Measurements from ENCODE around the gene ETFB.
"Not testable (repeated sequence)": the region's sequence is repeated elsewhere in the genome, so short reads cannot be mapped to it uniquely, and the experiment has no call there.

The ETFB gene

GRCh38 chr19:51365965-51366388, at the start of gene ETFB:
Gene ETFB (minus strand): TSS chr19:51366388. CDS start chr19:51366326, 62 bp downstream.
- DNase-seq (ENCODE audit: low spot score), result no peak

- no peak for DNase-seq (ENCODE audit: low spot score)
These were observed 49.0 kb upstream of the ETFB start for GRCh38 chr19:51415187-51415586.

GRCh38 chr19:51410950-51411748, 45.0 kb upstream of the ETFB start:
- no peak for DNase-seq (ENCODE audit: low spot score)

- peak; percentile 53 for DNase-seq (ENCODE audit: low spot score)
These were observed 41.4 kb upstream of the ETFB start for GRCh38 chr19:51407511-51408131.

GRCh38 chr19:51402117-51402516, 35.9 kb upstream of the ETFB start:
- no peak for DNase-seq (ENCODE audit: low spot score)

GRCh38 chr19:51399936-51400335, 33.7 kb upstream of the ETFB start:
- not testable (repeated sequence) for DNase-seq (ENCODE audit: low spot score)

GRCh38 chr19:51399231-51399630, 33.0 kb upstream of the ETFB start:
- no peak for DNase-seq (ENCODE audit: low spot score)

GRCh38 chr19:51398096-51398704, 32.0 kb upstream of the ETFB start:
- peak; percentile 54 for DNase-seq (ENCODE audit: low spot score)

GRCh38 chr19:51397453-51397852, 31.3 kb upstream of the ETFB start:
- not testable (repeated sequence) for DNase-seq (ENCODE audit: low spot score)

- no peak for DNase-seq (ENCODE audit: low spot score)
These were observed 30.0 kb upstream of the ETFB start for GRCh38 chr19:51396175-51396574.

- peak; percentile 98 for DNase-seq (ENCODE audit: low spot score)
These were observed 28.1 kb upstream of the ETFB start for GRCh38 chr19:51394050-51394836.

- no peak for DNase-seq (ENCODE audit: low spot score)
These were observed 26.5 kb upstream of the ETFB start for GRCh38 chr19:51392701-51393100.

- no peak for DNase-seq (ENCODE audit: low spot score)
These were observed 25.0 kb upstream of the ETFB start for GRCh38 chr19:51391073-51391611.

GRCh38 chr19:51389143-51389542, 23.0 kb upstream of the ETFB start:
- DNase-seq (ENCODE audit: low spot score), result no peak

- no peak for DNase-seq (ENCODE audit: low spot score)
These were observed 21.8 kb upstream of the ETFB start, which contains the start of gene LIM2 for GRCh38 chr19:51387924-51388389. Gene LIM2 (minus strand): TSS chr19:51387974. CDS start chr19:51387443, 531 bp downstream.

- DNase-seq (ENCODE audit: low spot score), result no peak
These were observed 20.8 kb upstream of the ETFB start for GRCh38 chr19:51386882-51387520.

GRCh38 chr19:51382004-51382403, 15.8 kb upstream of the ETFB start:
- no peak for DNase-seq (ENCODE audit: low spot score)

- no peak for DNase-seq (ENCODE audit: low spot score)
These were observed 14.2 kb upstream of the ETFB start for GRCh38 chr19:51380379-51380778.

- DNase-seq (ENCODE audit: low spot score), result no peak
These were observed 11.2 kb upstream of the ETFB start for GRCh38 chr19:51377422-51377821.

- DNase-seq (ENCODE audit: low spot score), result no peak
These were observed 9.5 kb upstream of the ETFB start for GRCh38 chr19:51375504-51376221.
